ENCODE results near the gene ANAPC15.

The ANAPC15 gene

DNA sequence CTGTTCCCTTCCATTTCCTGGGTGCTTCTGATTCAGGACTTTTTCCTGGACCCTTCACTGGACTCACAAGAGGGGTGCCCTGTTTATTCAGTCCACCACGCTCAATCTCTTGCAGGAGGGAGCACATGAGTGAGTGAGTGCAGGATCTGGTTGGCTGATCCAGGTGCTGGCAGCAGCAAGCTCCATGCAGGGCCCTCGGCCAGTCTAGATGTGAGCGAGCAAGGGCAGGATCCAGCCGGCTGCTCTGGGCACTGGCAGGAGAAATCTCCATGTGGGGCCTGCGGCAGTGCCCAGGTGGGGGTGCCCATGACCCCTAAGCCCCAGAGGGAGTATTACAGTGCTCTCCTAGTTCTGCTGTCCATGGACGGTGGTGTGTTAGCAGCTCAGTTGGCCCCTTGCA is 11.6 kb upstream of the ANAPC15 start:
- DNase-seq (ENCODE audit: low spot score): no peak

DNA sequence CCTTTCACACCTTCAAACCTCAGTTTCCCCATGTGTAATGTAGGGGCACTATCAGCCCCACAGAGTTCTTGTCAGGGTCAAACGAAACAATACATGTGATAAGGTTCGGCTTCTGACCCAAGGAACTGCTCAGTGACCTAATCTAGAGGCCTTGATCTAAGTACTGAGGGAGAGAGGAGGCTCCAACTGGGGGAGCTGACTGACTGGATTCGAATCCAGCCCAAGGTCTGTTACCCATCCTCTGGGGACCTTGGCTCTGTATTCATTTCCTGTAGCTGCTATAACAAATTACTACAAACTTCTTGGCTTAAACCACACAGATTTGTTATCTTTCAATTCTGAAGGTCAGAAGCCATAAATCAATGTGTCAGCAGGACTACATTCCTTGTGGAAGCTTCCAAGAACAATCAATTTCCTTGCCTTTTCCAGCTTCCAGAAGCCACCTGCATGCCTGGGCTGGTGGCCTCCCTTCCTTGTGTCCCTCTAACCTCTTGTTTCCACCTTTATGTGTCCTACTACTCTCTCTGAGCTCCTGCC is 10.7 kb upstream of the ANAPC15 start:
- no peak for DNase-seq (ENCODE audit: low spot score)

DNA sequence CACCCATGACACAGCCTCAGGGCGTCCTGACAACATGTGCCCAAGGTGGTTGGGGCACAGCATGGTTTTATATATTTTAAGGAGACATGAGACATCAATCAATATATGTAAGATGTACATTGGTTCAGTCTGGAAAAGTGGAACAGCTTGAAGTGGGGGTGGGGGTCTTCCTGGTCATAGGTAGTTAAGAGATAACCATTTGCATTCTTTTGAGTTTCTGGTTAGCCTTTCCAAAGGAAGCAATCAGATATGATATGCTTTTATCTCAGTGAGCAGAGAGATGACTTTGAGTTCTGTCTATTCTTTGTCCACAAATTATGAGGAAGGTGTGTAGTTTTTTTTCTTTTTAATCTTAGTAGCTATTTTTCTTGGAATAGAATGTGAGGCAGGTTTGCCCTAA is 10.1 kb upstream of the ANAPC15 start:
- DNase-seq (ENCODE audit: low spot score): no peak

DNA sequence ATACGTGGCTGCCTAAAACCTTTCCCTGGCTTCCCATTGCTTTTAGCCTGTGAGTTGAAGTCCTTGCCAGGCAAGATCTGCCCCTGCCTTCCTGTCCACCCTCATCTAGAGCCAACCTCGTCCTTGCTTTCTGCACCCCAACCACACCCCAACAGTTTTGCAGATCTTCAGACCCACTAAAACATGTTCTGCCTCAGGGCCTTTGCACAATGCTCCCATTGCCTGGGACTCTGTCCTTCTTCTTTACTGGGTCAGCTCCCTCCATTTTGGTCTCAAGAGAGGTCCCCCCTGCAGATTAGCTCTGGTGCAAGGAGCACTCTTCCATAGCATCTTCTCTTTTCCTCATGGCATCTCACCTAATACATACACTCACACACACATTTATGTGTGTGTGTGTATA is 8.4 kb upstream of the ANAPC15 start:
- DNase-seq (ENCODE audit: low spot score): no peak

DNA sequence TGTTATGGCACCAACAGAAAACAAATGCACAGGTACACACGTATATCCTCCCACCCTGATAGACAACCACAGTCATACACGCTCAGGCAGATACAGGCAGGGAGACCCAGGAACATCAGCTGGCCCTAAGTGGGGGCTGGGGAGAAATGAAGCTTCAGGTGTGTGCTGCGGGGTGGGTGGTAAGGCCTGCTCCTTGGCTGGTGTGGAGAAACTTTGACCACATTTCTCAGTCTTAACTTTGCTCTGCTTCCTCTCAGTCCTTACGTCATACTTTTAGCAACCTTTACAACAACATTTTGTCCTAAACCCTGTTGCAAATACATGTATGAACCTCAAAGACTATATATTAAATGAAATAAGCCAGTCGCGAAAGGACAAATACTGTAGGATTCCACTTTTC is 6.7 kb upstream of the ANAPC15 start:
- DNase-seq (ENCODE audit: low spot score): no peak

DNA sequence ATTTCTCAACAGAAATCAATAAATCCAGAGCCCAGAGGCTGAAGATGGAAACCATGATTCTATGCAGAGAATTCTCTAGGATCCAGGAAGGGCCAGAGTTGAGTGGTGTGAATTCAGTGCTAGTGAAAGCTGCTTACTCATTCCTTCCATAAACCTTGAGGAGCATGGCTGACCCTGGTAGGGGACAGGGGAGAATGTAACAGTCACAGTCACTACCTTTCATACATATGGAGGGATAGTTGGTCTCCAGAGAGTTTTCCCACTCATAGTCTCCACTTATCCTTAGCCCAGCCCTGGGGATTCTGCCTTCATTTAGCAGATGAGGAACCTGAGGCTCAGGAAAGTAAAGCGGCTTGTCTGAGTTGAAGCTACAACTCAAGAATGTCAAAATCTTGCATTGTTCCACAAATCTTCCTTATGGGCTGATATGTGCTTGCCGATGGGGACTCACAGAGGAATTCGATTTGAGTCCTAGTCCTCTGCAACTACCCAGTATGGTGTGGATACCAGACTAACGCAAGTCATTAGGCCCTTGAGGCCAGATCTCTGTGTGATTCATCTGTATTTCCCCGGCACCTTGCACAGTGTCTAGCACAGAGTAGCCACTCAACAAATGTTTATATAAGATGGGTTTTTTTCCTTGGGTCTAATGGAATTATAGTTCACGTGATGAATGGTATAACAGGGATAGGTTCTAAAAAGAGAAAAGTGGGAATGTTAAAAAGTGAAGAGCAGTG is 3.7 kb upstream of the ANAPC15 start:
- DNase-seq (ENCODE audit: low spot score): no peak

DNA sequence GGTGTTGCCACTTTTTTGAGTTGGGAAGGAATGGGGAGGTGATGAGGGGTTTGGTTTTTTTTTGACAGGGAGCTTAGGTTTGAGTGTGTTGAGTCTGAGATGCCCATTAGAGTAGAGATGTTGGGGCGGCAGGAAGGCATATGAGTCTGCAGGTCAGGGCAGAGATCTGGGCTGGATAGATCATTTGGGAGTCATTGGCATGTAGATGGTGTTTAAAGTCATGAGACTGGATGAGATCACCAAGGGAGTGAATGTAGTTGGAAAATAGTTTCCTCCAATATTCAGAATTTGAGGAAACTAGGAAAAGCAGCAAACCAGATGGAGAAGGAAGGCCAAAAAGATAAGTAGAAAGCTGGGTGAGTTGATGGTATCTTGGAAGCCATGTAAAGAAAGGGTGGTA is 2.1 kb upstream of the ANAPC15 start:
- DNase-seq (ENCODE audit: low spot score): no peak

DNA sequence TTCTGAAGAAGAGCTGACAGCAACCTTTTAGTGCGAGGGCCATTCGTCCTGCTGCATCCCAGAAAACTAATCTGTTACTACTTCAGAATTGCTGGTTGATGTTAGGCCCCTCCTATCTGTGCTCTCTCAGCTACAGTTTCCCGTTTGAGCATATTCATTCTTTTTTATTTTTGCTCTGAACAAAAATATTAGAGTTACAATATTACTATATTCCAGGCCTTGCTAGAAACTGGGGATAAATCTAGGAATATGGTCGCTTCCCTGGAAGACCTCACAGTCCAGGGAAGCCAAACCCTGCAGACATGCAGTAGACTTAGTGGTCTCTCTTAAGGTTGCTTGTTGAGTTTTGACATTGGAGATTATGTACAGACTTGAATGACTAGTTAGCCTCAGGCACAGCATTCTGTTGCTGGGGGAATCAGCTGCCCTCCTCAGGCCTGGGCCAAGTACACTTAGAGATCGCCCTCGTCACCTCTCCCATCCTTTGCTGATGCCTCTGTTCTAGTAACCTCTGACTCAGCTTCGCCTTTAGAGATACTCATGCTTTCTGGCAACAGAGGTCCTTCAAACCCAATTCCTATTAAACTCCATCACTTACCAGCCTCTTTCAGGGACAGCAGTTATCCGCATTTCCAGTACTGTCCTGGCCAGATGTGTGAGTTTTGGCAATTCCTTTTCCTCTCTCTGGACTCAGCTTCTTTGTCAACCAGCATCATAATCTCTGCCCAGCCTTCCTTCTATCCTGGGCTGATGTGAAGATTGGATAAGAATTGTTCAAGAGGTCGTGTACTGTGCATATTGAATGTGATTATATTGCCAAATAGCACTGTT is 698 bp upstream of the ANAPC15 start:
- no peak for DNase-seq (ENCODE audit: low spot score)

DNA sequence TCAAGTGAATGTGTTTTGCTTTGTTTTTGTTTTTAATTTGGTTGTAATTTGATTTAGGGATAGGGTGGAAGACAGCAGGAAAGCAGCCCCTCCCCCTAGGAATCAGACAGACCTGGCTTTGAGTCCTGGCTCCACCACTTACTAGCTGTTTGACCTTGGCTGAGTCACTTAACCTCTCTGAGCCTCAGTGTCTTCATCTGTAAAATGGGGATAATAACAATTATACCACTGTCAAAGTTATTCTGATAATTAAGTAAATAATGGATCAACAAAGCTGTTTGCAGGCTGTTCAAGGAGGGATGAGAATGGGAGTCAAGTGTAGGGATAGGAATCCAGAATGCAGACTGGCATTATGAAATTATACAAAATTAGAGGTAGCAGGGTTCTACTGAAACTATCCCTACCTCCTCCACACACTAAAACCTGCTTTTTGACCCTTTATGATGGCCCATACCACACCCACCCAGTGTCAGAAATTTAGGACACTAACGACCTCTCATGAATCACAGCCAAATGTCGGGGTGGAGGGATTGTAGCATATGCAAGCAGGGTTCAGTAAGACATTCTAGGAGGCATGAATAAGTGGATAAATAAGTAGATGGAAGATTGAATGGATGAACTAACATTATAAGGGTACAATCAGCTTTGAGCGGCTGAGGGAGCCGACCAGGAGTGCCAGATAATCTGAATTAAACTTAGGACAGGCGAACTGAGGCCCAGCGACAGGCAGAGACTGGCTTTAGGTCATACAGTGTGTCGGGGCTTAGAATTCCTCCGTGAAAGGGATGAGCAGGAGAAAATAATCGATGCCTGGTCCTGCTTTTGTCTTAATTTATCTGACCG is 974 bp downstream of the ANAPC15 start:
- no peak for DNase-seq (ENCODE audit: low spot score)

DNA sequence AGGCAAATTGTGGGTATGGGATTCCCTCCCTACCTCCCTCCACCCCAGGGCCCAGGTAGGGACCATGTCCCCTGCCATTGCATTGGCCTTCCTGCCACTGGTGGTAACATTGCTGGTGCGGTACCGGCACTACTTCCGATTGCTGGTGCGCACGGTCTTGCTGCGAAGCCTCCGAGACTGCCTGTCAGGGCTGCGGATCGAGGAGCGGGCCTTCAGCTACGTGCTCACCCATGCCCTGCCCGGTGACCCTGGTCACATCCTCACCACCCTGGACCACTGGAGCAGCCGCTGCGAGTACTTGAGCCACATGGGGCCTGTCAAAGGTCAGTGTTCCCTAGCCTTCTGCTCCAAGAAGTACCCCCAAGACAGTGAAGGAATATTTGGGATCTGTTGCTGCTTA is 6.6 kb downstream of the ANAPC15 start, which contains the start of gene TOMT:
TSS of gene TOMT (plus strand) at position 37 of the 400 bp plus-strand sequence. CDS start at position 65, 28 bp downstream.
- DNase-seq (ENCODE audit: low spot score): no peak

DNA sequence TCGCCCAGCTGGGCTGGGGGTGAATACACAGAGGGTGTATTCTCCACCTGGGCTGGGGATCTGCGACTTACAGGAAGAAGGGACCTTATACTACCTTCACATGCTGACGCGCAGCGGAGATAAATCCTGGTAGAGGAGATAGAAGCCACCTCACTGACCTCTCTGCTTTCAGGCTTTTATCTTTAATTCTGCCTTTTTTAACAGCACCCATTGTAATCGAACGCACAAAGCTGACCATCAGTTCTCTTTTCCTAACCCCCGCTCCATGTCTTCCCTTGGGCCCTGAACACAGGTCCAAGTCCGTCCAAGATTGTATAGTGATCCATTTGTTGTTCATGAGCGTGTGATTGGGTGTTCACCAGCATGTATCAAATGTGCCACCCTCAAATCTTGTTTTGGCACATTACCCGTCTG is 8.7 kb downstream of the ANAPC15 start:
- no peak for DNase-seq (ENCODE audit: low spot score)

DNA sequence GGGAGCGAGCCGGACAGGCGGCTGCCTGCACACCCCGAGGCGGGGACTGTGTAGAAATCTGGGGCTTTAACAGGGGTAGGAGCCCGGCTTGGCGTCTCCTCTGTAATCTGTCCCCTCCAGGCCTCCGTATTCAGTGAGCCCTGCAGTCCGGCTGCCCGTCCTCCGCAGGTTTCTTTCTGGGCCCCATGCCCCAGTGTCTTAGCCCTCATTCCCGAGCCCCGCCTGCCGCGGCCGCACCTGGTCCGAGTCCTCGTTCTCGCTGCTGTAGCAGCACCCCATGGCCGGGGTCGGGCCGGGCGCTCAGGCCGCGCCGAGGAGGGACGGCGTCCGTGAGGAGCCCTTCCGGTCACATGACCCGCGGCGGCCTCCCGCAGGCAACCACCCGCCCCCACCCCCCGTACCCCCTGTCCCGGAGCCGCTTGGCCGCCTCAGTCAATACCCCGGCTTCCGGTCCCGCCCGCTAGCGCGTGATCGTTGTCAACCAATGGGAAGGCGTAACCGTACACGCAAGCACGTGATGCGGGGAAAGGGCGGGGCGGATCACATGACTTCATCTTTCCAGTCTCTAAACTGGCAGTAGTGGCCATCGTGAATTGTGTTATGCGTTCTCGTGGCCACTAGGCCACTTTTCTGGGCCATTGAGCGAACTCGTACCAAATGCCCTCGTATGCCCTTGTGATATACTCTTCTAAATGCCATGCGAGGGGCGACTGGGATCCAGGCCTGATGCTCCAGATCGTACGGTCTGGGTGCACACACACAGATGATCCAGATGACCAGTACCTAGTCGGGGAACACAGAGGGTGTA is 9.3 kb downstream of the ANAPC15 start, which contains the start of gene LAMTOR1:
TSS of gene LAMTOR1 (minus strand) at position 352 of the 808 bp plus-strand sequence. CDS start at position 279, 73 bp downstream.
- DNase-seq (ENCODE audit: low spot score): peak; percentile 97

DNA sequence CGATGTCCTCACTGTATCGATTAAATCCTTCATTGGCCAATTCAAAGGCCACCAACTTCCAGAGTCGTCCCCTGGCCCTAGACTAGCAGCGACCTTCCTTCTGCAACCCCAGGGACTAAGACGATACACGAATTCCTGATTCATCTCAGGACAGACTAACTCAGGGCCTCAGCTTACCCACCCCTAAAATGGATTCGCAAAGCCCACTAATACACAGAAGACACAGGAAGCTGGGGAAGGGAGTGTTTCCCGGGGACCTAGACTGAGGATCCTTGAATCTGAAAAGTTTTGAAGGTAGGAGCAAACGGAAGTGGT is 9.9 kb downstream of the ANAPC15 start:
- no peak for DNase-seq (ENCODE audit: low spot score)

DNA sequence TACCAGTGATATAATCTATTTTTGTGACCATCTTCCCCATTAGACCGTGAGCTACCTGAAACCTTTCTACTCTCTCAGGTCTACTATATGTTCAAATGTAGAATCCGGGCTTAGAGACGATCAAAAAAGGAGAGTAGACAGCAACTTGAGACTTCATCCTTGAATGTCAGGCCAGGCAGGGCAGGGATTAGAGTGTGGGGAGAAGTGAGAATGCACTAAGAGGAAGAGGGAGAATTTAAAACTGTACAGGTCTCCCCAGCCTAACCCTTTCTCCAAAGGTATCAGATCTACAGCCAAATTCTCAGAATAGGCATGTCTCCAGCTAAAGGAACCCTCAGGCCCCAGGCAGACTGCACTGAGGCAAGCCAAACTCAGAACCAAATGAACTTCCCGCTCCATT is 10.3 kb downstream of the ANAPC15 start:
- DNase-seq (ENCODE audit: low spot score): no peak

DNA sequence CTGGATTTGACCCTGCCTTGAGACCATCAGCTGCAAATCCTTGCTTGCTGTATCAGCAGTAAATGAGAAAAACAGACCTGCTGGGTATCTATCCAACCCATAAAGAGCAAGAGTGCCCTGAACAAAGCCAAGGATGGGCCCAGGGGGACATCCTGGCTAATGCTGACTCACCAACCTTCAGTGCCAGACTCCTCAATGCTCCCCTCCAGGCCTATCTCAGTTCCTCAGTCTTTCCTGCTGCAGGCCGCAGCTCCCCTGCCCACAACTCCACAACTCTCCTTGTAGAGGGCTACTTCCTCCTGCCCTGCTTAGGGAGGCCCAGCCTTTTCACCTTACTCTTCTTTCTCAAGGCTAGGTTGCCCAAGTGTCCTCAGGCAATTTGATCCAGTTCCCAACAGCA is 12.0 kb downstream of the ANAPC15 start:
- DNase-seq (ENCODE audit: low spot score): no peak

DNA sequence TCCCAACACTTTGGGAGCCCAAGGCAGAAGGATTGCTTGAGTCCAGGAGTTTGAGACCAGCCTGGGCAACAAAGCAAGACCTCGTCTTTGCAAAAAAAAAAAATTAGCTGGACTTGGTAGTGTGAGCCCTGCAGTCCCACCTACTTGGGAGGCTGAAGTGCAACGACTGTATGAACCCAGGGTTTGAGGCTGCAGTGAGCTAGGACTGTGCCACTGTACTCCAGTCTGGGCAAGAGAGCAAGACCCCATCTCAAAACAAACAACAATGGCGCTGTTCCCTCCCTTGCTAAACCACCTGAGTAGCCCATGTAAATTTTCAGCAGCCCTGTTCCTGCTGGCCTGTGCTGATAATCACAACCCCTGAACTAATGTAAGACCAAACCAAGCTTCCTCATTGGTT is 12.5 kb downstream of the ANAPC15 start:
- no peak for DNase-seq (ENCODE audit: low spot score)

DNA sequence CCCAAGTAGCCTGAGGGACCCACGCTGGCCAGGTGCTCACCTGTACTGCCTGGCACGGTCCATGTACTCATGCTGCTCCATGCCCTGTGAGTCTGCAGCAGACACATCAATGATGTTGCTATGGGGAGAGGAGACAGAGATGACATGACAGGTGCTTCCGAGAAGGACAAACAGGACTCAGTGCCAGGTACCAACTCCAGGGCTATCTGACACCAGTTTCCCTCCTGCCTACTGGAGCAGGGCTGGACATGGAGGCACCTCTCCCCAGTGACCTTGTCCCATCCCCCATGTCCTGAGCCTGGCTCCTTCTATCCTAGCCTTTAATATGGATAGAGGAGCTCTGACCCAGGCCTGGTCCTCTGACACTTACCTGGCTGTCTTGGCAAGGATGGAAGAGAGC is 13.8 kb downstream of the ANAPC15 start:
- no peak for DNase-seq (ENCODE audit: low spot score)

DNA sequence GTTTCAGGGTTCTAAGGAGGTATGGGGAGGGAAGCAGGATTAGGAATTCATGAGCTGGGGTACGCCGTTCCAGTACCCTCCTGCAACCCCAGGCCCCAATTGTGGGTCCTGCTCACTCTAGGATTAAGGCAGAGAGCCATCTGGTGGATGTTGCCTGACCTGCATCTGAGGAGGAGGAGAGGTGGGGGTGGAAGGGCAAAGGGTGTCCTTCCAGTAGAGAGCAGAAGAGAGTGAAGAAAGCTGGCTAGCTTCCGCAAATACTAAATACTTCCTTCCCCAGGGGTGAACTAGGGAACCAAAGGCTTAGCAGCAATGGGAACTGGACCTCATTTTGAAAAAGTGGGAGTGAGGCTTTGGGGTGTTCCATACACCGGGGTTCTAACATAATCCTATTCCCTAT is 21.2 kb downstream of the ANAPC15 start:
- DNase-seq (ENCODE audit: low spot score): peak; percentile 62

DNA sequence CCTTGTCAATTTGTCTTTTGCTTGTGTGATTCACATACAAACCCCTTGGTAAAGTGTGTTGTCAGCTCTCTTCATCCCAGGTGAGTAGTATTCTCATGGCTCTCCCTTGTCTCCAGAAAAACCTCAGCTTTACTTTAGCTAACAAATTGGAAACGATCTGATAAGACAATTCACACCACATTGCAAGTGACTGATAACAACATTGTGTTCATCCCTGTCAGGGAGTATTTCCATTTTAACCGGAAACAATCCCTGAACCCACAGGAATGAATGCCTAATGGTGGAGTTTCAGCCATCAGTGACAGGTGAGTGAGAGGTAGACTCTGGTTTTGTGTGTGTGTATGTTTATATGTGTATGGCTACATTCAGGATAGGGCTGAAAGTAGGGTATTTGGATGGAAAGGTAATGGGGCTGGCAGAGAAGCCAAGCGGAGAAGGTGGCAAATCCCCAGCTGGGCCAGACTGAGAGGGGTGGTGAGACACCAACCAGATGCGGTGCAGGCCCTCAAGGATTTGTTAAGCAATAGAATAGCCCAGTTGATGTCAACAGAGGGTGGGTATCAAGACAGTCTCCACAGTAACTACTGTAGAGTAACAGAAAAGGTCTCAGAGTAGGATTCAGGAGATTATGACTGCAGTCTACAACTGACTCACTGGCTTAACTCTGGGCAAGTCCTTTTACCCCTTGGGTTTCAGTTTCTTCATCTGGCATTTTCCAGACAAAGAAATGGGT is 24.3 kb downstream of the ANAPC15 start:
- DNase-seq (ENCODE audit: low spot score): no peak

DNA sequence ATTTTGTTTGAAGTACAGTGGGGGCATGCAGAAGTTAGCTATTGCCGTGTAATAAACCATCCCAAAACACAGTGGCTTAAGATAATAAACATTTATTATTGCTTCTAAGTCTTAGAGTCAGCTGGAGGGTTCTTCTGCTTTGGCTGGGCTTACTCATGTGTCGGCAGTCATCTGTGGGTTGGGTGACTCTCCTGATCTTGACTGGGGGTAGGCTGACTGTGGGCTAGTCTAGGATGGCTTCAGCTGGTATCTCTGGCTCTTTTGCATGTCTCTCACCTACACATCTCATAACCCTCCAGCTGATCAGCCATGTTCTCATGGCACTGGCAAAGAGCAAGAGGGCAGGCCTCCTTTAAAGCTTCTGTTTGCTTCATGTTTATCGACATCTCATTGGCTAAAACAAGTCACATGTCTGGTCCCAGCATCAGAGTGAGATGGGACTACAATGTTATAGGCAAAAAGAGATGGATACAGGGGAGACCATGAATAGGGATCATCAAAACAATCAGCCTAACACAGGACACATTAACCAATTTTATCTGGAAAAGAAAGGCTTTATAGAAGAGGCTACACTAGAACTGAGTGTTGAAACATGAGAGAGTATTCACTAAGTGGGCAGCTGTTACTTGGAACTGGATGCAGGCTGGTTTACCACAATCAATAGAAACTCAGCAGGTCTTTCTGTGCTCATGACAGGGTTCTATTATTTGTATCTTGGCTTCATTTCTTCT is 26.7 kb downstream of the ANAPC15 start:
- no peak for DNase-seq (ENCODE audit: low spot score)
